GM04503 (cell line): ENCODE results near the gene HS2ST1.

Experiments used
- DNase-seq: peaks from one replicate; pipeline ENCODE4 v3.0.0-alpha.2; 2012; ENCODE audit warnings: low read depth

Gene HS2ST1

DNA sequence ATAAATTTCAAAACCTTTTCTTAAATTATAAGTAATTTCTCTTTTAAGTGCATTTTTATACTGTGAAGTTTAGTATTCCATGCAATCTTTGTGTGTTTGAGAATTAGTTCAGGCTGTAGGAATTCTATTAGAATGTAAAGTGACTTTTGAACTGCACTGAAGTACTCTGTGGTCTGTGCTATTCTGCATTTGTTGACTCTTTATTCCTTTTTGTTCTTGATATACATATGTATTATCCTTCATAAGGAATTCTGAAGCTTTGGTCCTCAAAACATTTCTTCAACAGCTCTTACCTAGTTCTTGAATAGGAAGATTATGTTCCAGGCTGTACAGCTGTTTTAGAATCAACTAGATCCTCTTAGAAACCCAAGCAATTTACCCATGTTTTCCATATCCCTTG, 158.0 kb downstream of the HS2ST1 start:
- no peak for DNase-seq

DNA sequence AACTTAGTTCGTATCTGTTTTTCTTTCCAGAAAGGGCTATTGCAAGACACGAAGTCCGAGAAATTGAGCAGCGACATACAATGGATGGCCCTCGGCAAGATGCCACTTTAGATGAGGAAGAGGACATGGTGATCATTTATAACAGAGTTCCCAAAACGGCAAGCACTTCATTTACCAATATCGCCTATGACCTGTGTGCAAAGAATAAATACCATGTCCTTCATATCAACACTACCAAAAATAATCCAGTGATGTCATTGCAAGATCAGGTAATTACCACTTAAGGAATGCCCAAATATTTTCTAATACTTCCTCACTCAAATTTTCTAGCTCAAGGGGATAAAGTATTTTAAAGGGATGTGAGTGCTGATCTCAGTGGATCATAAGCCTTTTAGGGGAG, 158.5 kb downstream of the HS2ST1 start:
- no peak for DNase-seq

DNA sequence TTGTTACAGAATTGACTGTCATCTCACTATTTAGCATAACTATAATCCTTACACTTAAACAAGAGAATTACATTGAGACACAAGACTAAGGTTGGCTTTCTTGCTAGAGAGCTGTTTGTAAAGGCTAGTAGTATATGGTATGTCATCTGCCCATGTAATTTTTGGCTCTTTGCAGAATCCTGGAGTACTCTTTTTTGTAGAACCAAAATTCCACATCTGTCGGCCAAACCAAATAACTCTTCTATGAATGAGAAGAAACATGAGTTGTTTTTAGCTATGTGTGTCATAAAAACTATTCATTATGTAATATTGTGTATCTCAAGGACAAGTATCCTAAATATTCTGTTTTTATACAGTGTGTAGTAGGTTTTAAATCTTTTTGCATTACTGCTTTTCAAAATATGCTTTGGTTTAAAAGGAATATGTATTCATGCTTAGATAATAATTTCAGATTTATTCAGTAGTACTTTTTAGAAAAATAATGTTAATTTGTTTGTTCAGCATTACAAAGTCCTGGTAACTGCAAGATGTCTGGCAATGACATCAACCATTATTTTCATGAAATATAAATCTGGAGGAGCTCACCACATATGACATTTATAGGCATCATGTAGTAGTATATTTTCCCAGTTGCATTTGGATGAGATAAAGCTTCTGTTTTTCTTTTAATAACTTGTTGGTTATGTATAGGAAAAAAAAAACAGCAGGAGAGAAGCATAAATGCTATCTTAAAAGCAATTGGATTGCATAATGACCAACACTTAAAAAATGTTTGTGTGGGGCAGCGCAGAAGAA, 159.8 kb downstream of the HS2ST1 start:
- DNase-seq, result no peak

GRCh38 chr1:87077959-87078639, 163.7 kb downstream of the HS2ST1 start:
- DNase-seq, result no peak

GRCh38 chr1:87084244-87084836, 169.9 kb downstream of the HS2ST1 start:
- no peak for DNase-seq

DNA sequence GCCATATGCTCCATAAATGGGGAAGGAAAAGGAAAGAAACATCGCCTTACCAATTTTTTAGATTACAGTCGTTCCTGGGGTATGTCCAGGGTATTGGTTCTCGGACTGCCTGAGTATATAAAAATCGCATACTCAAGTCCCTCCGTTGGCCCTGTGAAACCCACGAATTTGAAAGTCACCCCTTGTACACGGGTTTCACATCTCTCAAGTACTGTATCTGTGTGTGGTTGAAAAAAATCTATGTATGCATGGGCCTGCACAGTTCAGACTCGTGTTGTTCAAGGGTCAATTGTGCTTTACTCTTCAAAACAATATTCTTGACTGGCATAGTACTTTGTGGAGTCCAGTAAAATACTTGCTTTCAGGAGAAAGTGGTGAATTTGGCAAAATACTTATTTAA, 171.7 kb downstream of the HS2ST1 start:
- DNase-seq, result no peak

- no peak for DNase-seq
Measured at GRCh38 chr1:87089070-87089736, 174.8 kb downstream of the HS2ST1 start.

DNA sequence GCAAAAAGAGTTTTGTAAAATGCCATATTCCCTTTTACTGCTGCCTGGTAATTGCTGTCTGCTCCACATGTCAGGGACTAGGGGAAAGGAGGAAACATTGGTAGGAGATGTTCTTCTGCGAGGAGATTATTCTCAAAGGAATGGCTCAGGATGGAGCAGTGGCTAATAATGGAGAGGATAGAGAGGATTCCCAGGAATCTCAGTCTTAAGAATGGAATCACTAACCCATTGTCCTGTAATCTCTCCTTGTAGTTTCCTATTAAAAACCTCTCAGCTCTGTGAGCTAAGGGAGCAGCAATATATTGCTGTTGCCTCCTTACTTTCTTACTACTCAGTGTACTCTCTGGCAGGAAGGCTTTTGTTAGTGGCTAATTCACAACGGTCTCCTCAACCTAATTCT, 175.4 kb downstream of the HS2ST1 start:
- no peak for DNase-seq

- DNase-seq, result no peak
Measured at GRCh38 chr1:87091425-87091824, 177.0 kb downstream of the HS2ST1 start.

DNA sequence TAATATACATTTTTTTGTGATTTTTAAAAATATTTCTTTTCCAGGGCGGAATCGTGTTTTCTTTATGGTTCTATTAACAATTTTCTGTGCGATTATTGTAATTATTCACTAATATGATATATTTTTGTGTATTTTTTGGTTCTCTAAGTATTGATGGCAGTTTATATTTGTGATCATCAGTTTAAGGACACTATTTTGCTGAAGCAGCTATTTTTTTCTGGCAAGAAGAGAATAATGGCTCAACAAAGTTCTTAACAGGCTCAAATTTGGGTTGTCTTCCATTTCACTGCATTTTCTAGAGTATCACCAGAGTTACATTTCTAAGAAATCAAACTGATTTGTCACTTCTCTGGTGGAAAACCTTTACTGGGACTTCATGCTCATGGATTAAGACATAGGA, 178.4 kb downstream of the HS2ST1 start:
- DNase-seq, result no peak

GRCh38 chr1:87093286-87093685, 178.9 kb downstream of the HS2ST1 start:
- no peak for DNase-seq

GRCh38 chr1:87094238-87094637, 179.8 kb downstream of the HS2ST1 start:
- no peak for DNase-seq

GRCh38 chr1:87100271-87100670, 185.8 kb downstream of the HS2ST1 start:
- DNase-seq, result no peak

DNA sequence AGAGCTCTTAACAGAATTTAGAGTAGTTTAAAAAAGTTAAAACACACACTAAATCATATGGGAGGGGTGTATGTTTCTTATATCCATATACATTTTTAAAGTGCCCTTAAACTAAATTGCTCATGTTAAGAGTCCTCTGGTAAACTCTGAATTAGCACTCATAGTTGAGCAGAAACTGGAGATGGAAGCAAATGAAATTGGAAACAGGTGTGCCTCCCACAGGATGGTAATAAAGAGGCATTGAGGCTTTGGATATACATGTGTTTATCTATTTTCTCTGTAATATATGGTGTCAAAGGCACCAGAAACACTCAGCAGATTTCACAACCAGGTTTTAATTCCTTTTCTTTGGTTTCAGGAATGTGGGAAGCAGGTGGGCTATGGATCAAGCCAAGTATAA, 188.6 kb downstream of the HS2ST1 start:
- DNase-seq, result no peak

DNA sequence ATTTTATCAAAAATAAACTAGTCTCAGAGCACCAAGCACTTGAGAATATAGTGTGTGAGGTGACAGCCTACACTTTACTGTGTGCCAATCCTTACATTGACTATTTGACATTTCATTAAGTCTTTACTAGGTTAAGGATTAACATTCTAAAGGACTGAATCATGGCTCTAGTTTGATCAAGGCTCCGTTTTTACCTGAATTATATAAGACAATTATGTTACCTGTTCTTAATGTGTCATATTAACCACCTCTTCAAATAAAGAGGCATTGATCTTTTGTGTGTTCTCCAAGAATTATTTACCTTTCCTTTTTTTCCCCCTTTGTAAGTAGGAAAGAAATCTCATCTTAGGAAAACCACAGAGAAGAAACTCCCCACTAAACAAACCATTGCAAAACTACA, 189.7 kb downstream of the HS2ST1 start:
- no peak for DNase-seq

- DNase-seq, result no peak
Measured at GRCh38 chr1:87104945-87105344, 190.5 kb downstream of the HS2ST1 start.

DNA sequence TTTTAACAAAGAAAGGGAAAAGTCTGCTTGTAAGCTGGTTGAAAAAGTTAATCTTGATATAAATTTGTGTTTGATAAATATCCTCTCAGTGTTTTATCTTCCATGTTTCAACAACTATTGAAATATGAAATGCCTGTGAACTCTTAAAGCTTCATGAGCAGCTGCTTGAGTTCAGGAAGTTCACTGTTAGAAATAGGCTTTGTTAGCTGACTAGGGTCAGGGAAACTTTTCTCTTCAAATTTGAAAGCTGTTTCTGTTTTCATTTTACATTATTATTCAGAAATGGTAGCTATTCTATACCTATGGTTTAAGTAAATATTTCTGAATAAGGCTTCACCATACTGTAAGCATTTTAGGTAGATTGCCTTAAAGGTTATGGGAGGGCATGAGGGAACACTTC, 191.7 kb downstream of the HS2ST1 start:
- no peak for DNase-seq

GRCh38 chr1:87106867-87107266, 192.4 kb downstream of the HS2ST1 start:
- DNase-seq, result no peak

DNA sequence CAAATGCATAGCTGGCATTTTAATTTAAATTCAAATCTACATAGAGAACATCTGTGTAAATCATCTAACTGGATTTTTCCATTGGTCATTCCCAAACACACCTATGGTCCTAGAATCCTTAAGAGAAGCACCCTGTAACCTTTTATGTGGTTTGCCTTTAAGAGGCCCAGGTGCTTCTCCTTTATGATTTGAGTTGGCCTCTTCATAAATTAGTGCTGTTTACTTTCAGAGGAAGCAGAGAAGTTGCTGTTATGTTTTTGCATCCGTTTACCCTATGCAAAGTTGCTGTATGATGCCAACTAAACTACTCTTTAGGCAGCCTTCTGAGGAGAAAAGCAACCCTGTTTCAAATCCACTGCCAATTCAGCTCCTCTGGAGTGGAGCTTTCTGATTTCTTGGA, 193.8 kb downstream of the HS2ST1 start:
- DNase-seq, result no peak

DNA sequence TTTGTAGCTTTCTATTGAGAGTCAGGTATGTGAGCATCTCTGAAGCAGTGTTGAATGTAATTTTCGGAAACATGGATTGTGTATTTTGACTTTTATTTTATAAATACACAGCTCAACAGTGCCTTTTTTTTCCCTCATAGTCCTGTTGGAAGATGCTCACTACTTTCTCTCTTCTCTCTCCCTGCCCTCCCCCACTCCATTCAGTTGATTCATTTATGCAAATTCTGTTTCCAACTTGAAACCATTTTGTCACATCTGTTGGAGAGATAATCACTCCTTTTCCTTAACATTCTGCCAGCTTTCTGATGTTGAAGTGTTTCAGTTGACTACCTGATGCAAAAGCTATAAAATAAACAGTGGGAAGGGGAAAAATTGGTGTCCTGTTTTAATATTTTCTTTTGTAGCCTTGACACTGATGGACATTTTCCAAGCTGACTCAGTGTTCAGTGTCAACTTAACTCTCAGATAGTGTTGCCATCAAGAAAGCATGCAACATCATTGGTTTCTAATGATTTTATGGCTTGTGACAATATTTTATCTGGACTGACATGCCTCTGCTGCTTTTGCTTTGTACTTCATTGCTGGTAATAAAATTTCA, 194.5 kb downstream of the HS2ST1 start:
- DNase-seq, result no peak

GRCh38 chr1:87111659-87112371, 197.4 kb downstream of the HS2ST1 start:
- no peak for DNase-seq

DNA sequence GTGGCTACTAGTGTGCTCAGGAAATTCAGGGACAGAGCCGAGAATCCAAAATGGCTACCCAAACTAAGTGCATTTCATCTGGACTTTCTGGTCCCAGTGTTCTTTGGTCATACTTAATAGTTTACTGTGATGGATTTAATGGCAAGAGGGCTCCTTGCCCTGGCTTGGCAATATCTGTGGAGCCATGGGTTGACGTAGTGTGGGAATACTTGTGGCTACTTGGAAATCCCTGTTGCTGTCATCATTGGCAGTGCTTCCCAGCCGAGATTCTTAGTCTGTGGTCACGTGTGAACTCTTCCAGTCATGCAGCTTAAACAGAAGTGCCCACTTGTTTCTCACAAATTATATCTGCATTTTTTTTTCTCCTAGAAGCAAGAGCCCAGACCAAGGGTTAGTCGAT, 198.9 kb downstream of the HS2ST1 start:
- DNase-seq, result peak; percentile 93
